Keratinocyte (primary cell): Measurements from ENCODE around the gene COA5. TPM values are rescaled to one million over a fixed set of nuclear protein-coding genes. Genes with fewer than 3 reads are reported as not detected.

ENCODE experiments used
- DNase-seq: peaks from one replicate; pipeline ENCODE4 v3.0.0-alpha.2; 2011; ENCODE audit warnings: low read depth, missing footprints, low spot score
- FAIRE-seq: peaks from 2 replicates; lab custom pipeline; 2011; peaks lifted over from hg19 to GRCh38; lab: Jason Lieb, UNC
- H2AFZ ChIP-seq: 2 replicates; pipeline ENCODE4 v1.6.0; 2012; ENCODE audit warnings: low read length, control low read depth, inconsistent platforms; ENCODE audit not compliant: control insufficient read depth
- H3K27ac ChIP-seq: 2 replicates; pipeline ENCODE4 v1.5.1; 2011; ENCODE audit warnings: low read length; ENCODE audit not compliant: control insufficient read depth, insufficient read depth
- H3K27me3 ChIP-seq: 3 replicates; pipeline ENCODE4 v1.6.0; 2011; ENCODE audit warnings: low read length; ENCODE audit not compliant: control insufficient read depth, insufficient read depth; ENCODE audit errors: extremely low read depth
- H3K36me3 ChIP-seq, 2 experiments: 2 replicates in 1 of 2; 3 replicates in 1 of 2; pipeline ENCODE4 v1.5.1; 2011; ENCODE audit warnings: low read length in 2 of 2, mild to moderate bottlenecking in 1 of 2; ENCODE audit not compliant: control insufficient read depth in 2 of 2, insufficient read depth in 2 of 2; ENCODE audit errors: extremely low read depth in 1 of 2
- H3K4me1 ChIP-seq: 3 replicates; pipeline ENCODE4 v1.5.1; 2011; ENCODE audit warnings: low read length; ENCODE audit not compliant: control insufficient read depth, insufficient read depth; ENCODE audit errors: extremely low read depth
- H3K4me2 ChIP-seq: 3 replicates; pipeline ENCODE4 v1.6.0; 2011; ENCODE audit warnings: low read depth, low read length; ENCODE audit not compliant: control insufficient read depth, insufficient read depth; ENCODE audit errors: extremely low read depth
- H3K4me3 ChIP-seq, 3 experiments: fragments of 200-600 bp in 1 of 3; sonication (generic) in 1 of 3; 2 replicates in 2 of 3; 3 replicates in 1 of 3; pipeline ENCODE4 v1.5.1; 2011 to 2016; ENCODE audit warnings: low read length in 3 of 3, mild to moderate bottlenecking in 3 of 3, control low read depth in 2 of 3, inconsistent platforms in 1 of 3, low read depth in 1 of 3, mixed read lengths in 1 of 3, mixed run types in 1 of 3, moderate library complexity in 1 of 3; ENCODE audit not compliant: control insufficient read depth in 2 of 3, insufficient read depth in 2 of 3; ENCODE audit errors: extremely low read depth in 1 of 3
- H3K79me2 ChIP-seq: 2 replicates; pipeline ENCODE4 v1.6.0; 2012; ENCODE audit warnings: low read length; ENCODE audit not compliant: control insufficient read depth, insufficient read depth
- H3K9ac ChIP-seq: 3 replicates; pipeline ENCODE4 v1.6.0; 2011; ENCODE audit warnings: low read length; ENCODE audit not compliant: control insufficient read depth, insufficient read depth; ENCODE audit errors: extremely low read depth
- H3K9me1 ChIP-seq: 3 replicates; pipeline ENCODE4 v1.6.0; 2011; ENCODE audit warnings: low read length; ENCODE audit not compliant: control insufficient read depth, insufficient read depth; ENCODE audit errors: extremely low read depth
- H3K9me3 ChIP-seq: 2 replicates; pipeline ENCODE4 v1.5.1; 2012; ENCODE audit warnings: low read depth, low read length; ENCODE audit not compliant: control insufficient read depth
- H4K20me1 ChIP-seq: 3 replicates; pipeline ENCODE4 v1.6.0; 2011; ENCODE audit warnings: low read length; ENCODE audit not compliant: control insufficient read depth, insufficient read depth; ENCODE audit errors: extremely low read depth
- CTCF ChIP-seq, 3 experiments: IDR thresholded peaks in 1 of 3; conservative IDR thresholded peaks in 1 of 3; optimal IDR thresholded peaks in 1 of 3; 2 replicates in 2 of 3; 3 replicates in 1 of 3; pipeline versions ENCODE3 to v1.5.1; 2011; ENCODE audit warnings: low read length in 3 of 3, mild to moderate bottlenecking in 3 of 3, moderate library complexity in 2 of 3, control low read depth in 1 of 3, inconsistent platforms in 1 of 3; ENCODE audit not compliant: insufficient read depth in 2 of 3; ENCODE audit errors: extremely low read depth in 1 of 3
- EZH2 ChIP-seq: IDR thresholded peaks from one replicate; pipeline ENCODE4 v1.6.1; 2012; ENCODE audit warnings: inconsistent platforms, mild to moderate bottlenecking, low read length, moderate library complexity
- dilution Hi-C: fragments of 300-500 bp; cut with MboI; formaldehyde crosslinking; loops from one replicate; pipeline ENCODE4 v1.7.0; 2020; ENCODE audit warnings: low sequenced_read_pairs; ENCODE audit not compliant: extremely low pct_ligation_motif_present
- polyA plus RNA-seq, 5 experiments: library from polyadenylated mRNA; depleted of rRNA in 3 of 5; stranded (reverse) in 3 of 5; stranded (forward) in 1 of 5; unstranded in 1 of 5; fragments of >200 nt; gene quantifications; 1 replicate in 1 of 5; 2 replicates in 3 of 5; 3 replicates in 1 of 5; pipeline versions ENCODE4 v1.2.1 to v1.2.3, GENCODE V29; 2011 to 2012; ENCODE audit warnings: missing spikeins in 2 of 5, low read depth in 1 of 5, low replicate concordance in 1 of 5

The COA5 gene
- polyA plus RNA-seq, 1 donor (not counting 4 experiments of a cell fraction or from before 2014, with no cell fraction given): 25.1 TPM

- Histone ChIP-seq H3K79me2 (no peaks in the 10 kb centered on the region), H3K9me1 (no peaks in the 10 kb centered on the region), H3K9ac (no peak overlapping the region), H3K27ac (no peak overlapping the region), H3K27me3 (no peaks in the 10 kb centered on the region), H4K20me1 (no peaks in the 10 kb centered on the region), H3K9me3 (no peaks in the 10 kb centered on the region), H3K4me1 (no peaks in the 10 kb centered on the region), H3K36me3 (peaks cover 7 to 22% of the 10 kb centered on the region in 2 experiments), H3K4me2 (no peak overlapping the region), H2AFZ (no peak overlapping the region), H3K4me3 (no peak overlapping the region)
- no peak for TF ChIP-seq EZH2
- TF ChIP-seq CTCF (optimal IDR thresholded peaks at IDR 0.05 in 1 of 3, IDR thresholded peaks at IDR 0.05 in 1 of 3, conservative IDR thresholded peaks at IDR 0.05 in 1 of 3; ENCODE audit: extremely low read depth in 1 of 3, insufficient read depth in 2 of 3, low read length in 3 of 3): no peak
- dilution Hi-C loops: no loop called here
- no peak for DNase-seq
- FAIRE-seq: no peak
These were observed 49.3 kb downstream of the COA5 start for GRCh38 chr2:98558852-98559530.

GRCh38 chr2:98556344-98557033, 51.8 kb downstream of the COA5 start:
- DNase-seq (no peak), FAIRE-seq (no peak)
- H3K9me3 ChIP-seq: no peaks in the 10 kb centered on the region
- no peaks in the 10 kb centered on the region for H3K9me1 ChIP-seq
- H3K9ac ChIP-seq: no peak overlapping the region
- dilution Hi-C loops: no loop called here
- H4K20me1 ChIP-seq: no peaks in the 10 kb centered on the region
- TF ChIP-seq EZH2 (no peak), CTCF (optimal IDR thresholded peaks at IDR 0.05 in 1 of 3, IDR thresholded peaks at IDR 0.05 in 1 of 3, conservative IDR thresholded peaks at IDR 0.05 in 1 of 3; ENCODE audit: extremely low read depth in 1 of 3, insufficient read depth in 2 of 3, low read length in 3 of 3) (no peak)
- H3K36me3 ChIP-seq: peaks cover 15 to 22% of the 10 kb centered on the region in 2 experiments
- H3K27me3 ChIP-seq: no peaks in the 10 kb centered on the region
- no peak overlapping the region for H2AFZ ChIP-seq
- H3K27ac ChIP-seq: no peak overlapping the region
- H3K4me3 ChIP-seq: no peak overlapping the region
- no peak overlapping the region for H3K4me2 ChIP-seq
- H3K4me1 ChIP-seq: no peaks in the 10 kb centered on the region
- no peaks in the 10 kb centered on the region for H3K79me2 ChIP-seq
